HTR-8/SVneo (cell line): Measurements from ENCODE around the gene CD207.
A peak's percentile ranks its signal among the peaks of the same experiment; 100 is the strongest.

Experiments
- DNase-seq: peaks from one replicate; pipeline ENCODE4 v3.0.0; 2011; ENCODE audit warnings: low spot score, mixed read lengths; ENCODE audit not compliant: insufficient read length
- FAIRE-seq: peaks from 2 replicates; lab custom pipeline; 2011; peaks lifted over from hg19 to GRCh38; lab: Jason Lieb, UNC

The CD207 gene

GRCh38 chr2:70797506-70797905 lies 38.1 kb downstream of the CD207 start:
- DNase-seq (no peak), FAIRE-seq (no peak)

GRCh38 chr2:70796262-70796661 lies 39.4 kb downstream of the CD207 start:
- FAIRE-seq (no peak), DNase-seq (no peak)

- DNase-seq: no peak
- FAIRE-seq: no peak
Measured at GRCh38 chr2:70795164-70795995, 40.2 kb downstream of the CD207 start.

DNA sequence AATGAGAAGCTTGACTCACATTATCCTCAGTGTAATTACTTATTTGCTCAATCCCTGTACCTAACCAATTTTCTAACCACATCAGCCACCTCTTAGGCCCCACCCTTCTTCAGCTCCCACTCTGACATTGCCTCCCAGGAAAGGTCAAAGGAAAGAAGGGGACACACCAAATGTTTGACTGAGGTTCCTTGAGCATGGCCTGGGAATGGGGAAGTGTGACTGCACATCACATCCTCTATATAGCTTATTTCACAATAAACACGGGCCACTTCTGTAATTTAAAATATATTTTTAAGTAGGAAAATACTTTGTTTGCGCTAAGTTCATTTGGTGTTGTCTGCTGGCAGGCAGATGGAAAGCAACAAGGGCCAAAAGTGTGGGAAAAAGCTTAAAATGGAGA lies 42.2 kb downstream of the CD207 start:
- DNase-seq (no peak), FAIRE-seq (no peak)

DNA sequence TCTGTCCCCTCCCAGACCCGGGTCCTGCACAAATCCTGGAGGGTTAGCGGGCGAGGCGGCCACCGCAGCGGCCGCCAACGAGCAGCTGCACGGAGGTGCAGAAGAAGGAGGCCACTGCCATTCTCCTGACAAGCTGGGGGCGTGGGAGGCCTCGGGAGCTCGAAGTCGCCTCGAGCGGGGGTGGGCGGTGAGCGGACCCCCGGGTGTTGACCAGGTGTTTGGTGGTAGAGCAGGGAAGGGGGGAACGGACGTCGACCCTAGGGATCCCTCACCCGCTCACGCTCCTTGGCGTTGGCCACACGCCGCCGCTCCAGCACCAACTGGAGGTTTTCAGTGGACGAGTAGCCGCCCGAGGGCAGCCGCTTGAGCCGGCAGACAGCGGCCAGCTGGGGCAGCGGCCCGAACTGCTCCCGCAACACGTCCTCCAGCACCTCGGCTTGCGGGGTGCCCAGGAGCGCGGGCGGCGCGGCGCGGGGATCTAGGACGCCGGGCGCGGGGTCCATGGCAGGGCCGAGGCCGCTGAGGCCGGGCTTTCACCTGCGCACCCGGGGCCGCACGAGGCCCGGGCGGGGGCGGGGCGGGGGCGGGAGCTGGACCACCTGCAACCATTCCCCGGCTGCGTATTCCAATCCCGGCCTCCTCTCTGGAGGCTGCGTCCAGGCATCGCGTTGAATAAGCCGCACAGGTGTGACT lies 45.3 kb downstream of the CD207 start, which contains the start of gene FIGLA:
Gene FIGLA, minus strand, starts transcription at position 508 of the 693 bp plus-strand sequence. Its CDS starts 5 bp downstream, at position 503.
- FAIRE-seq (no peak), DNase-seq (no peak)

DNA sequence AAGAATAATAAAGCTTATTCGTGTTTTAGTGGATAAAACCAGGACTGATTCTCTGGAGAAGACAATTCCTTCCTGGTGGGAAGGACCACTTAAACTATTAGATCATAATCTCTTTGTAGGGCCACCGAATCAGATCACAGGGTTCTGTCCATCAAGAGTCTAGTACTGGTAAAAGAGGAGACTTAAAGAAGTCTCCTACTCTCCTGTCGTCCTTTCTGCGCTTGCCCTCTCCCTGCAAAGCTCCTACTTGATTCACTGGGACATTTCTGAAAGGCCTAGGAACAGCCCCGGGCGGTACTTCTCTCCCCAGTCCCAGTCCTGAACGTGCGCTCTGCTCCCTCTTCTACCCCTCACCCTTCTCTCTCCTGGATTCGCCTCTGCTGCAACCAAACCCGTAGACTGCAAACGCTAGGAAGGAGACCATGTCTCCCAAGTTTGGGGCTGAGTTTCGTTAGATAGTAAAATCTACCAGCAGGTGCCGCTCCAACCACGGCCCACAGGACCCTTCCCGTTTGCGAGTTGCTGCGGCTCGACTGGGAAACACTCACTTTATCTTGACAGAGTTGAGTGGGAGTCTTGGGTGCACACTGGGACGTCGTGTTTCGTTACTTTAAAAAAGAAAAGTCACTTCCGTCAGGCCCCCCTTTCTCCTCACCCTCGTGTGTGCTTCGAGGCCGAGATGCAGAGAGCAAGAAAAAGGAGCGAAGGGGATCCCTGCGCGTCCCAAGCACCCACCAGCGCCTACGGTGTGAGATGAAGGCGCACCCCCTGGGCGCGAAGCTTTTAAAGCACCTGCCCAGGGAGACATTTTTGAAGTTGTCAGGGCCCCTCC lies 46.1 kb downstream of the CD207 start:
- DNase-seq: peak; percentile 83
- peak; percentile 94 for FAIRE-seq

DNA sequence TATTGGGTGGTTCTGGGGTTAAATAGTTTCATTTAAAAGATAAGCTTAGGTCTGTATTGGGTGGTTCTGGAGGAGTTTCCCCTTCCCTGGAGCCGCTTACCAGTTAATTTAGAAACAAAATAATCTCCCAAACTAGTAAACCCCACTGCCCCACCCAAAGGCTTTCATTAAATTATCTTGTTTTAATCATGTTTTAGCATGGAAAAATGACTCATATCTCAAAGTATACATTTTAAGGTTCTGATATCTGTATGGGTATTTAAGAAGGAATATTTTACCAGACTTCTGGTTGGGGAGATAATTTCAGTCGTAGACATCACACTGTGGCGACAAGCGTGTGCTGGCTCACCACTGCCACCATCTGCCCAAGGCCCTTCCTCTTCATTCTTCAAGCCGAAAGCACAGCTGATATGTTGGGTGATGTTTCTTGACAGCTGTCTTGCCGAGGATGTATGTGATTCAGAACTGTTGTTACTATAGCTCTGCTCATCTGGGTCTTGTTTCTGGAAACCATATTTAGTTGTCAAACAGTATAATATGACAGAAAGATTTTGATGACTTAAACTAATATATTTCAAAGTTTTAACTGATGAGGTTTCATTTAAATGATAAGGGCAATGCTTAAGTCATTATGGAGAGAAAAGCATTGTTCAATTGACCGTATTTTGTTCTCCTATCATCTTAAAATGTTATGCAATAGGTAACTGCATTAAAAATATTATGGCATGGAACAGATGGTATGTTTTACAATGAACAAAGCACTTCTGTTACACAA lies 50.3 kb downstream of the CD207 start:
- peak; percentile 46 for FAIRE-seq
- DNase-seq: peak; percentile 55

DNA sequence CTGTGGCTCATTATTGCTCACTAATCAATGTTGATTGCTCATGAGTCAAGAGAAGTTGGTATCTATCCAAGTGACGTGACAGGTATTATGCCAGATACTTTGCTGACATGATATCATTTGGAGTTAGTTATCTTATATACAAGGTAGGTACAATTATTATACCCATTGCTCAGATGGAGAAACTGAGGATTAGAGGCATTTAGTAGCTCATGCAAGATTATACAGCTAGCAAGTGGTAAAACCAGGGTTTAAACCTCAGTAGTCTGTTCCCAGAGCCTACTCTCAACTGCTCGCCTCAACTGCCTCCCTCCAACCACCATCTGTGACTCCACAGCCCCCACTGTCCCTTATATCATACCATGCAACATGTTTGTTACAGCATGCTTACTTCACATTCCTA lies 51.3 kb downstream of the CD207 start:
- no peak for FAIRE-seq
- no peak for DNase-seq
